ENCODE measurements around the gene RRAD.

The RRAD gene

GRCh38 chr16:66944054-66944441 lies 18.7 kb upstream of the RRAD start:
- H3K4me3 ChIP-seq (ENCODE audit: control insufficient read depth, low read depth, low read length), result no peak overlapping the region
- TF ChIP-seq CTCF (IDR thresholded peaks at IDR 0.05; ENCODE audit: control insufficient read depth, insufficient read depth, low read depth, low read length, missing control alignments), result no peak
- no peak for DNase-seq (ENCODE audit: low read depth)

GRCh38 chr16:66943426-66944053 lies 18.2 kb upstream of the RRAD start:
- no peak for TF ChIP-seq CTCF (IDR thresholded peaks at IDR 0.05; ENCODE audit: control insufficient read depth, insufficient read depth, low read depth, low read length, missing control alignments)
- H3K4me3 ChIP-seq (ENCODE audit: control insufficient read depth, low read depth, low read length), result no peak overlapping the region
- no peak for DNase-seq (ENCODE audit: low read depth)

- DNase-seq (ENCODE audit: low read depth), result no peak
- no peak for TF ChIP-seq CTCF (IDR thresholded peaks at IDR 0.05; ENCODE audit: control insufficient read depth, insufficient read depth, low read depth, low read length, missing control alignments)
- no peak overlapping the region for H3K4me3 ChIP-seq (ENCODE audit: control insufficient read depth, low read depth, low read length)
Measured at GRCh38 chr16:66942981-66943380, 17.6 kb upstream of the RRAD start.

- no peak for DNase-seq (ENCODE audit: low read depth)
- no peak for TF ChIP-seq CTCF (IDR thresholded peaks at IDR 0.05; ENCODE audit: control insufficient read depth, insufficient read depth, low read depth, low read length, missing control alignments)
- no peak overlapping the region for H3K4me3 ChIP-seq (ENCODE audit: control insufficient read depth, low read depth, low read length)
Measured at GRCh38 chr16:66940236-66940635, 14.9 kb upstream of the RRAD start.

GRCh38 chr16:66939366-66939765 lies 14.0 kb upstream of the RRAD start:
- no peak for TF ChIP-seq CTCF (IDR thresholded peaks at IDR 0.05; ENCODE audit: control insufficient read depth, insufficient read depth, low read depth, low read length, missing control alignments)
- no peak overlapping the region for H3K4me3 ChIP-seq (ENCODE audit: control insufficient read depth, low read depth, low read length)
- DNase-seq (ENCODE audit: low read depth), result no peak

GRCh38 chr16:66937725-66938337 lies 12.5 kb upstream of the RRAD start:
- no peak for TF ChIP-seq CTCF (IDR thresholded peaks at IDR 0.05; ENCODE audit: control insufficient read depth, insufficient read depth, low read depth, low read length, missing control alignments)
- H3K4me3 ChIP-seq (ENCODE audit: control insufficient read depth, low read depth, low read length), result no peak overlapping the region
- DNase-seq (ENCODE audit: low read depth), result no peak

Measured in AG09309 (cell line).